NCI-H345 treated with DMSO at 0.1 percent for 48 hours (cell line): ENCODE measurements around the gene SLC6A20.

Experiments used
- DNase-seq: peaks from one replicate; lab custom pipeline; 2025; ENCODE audit not compliant: unreplicated experiment; lab: John Stamatoyannopoulos, UW

Gene SLC6A20, protein sequence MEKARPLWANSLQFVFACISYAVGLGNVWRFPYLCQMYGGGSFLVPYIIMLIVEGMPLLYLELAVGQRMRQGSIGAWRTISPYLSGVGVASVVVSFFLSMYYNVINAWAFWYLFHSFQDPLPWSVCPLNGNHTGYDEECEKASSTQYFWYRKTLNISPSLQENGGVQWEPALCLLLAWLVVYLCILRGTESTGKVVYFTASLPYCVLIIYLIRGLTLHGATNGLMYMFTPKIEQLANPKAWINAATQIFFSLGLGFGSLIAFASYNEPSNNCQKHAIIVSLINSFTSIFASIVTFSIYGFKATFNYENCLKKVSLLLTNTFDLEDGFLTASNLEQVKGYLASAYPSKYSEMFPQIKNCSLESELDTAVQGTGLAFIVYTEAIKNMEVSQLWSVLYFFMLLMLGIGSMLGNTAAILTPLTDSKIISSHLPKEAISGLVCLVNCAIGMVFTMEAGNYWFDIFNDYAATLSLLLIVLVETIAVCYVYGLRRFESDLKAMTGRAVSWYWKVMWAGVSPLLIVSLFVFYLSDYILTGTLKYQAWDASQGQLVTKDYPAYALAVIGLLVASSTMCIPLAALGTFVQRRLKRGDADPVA

DNA sequence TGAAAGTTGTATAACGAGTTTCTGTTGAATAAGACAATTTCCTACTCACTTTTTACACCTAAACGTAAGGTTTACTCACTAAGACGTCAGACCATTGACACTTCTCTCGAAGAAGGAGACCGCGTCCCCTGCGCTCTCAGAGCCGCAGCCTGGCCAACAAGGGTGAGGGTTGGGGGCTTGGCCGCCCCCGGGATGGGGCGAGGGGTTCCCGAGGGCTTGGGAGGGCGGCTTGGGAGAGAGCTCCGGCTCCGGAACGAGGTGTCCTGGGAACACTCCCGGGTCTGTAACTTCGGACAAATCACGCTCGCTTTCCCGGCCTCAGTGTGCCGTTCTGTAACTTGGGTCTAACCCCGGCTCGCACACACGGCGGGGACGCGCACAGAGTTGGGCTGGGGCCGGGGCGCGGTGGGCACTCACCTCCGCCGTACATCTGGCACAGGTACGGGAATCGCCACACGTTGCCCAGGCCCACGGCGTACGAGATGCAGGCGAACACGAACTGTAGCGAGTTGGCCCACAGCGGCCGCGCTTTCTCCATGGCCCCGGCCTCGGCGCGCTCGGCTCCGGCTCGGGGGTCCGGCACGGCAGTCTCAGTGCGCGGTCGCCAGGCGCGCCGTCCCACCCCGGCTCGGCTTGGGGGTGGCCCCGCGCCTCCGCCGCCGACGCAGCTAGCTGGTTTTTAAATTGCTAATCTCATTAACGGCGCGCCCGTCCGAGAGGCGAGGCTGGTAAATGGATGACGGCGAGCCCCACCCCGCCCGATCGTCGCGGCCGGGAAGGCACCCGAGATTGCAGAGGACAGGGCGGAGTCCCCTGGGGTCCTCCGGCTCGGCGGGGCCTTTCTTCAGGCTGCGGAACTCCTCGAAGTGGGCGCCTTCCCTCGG, at the start of gene SLC6A20:
SLC6A20 (minus strand) TSS at position 655 of the 884 bp plus-strand sequence; CDS start at position 538, 117 bp downstream.
- DNase-seq, result no peak

DNA sequence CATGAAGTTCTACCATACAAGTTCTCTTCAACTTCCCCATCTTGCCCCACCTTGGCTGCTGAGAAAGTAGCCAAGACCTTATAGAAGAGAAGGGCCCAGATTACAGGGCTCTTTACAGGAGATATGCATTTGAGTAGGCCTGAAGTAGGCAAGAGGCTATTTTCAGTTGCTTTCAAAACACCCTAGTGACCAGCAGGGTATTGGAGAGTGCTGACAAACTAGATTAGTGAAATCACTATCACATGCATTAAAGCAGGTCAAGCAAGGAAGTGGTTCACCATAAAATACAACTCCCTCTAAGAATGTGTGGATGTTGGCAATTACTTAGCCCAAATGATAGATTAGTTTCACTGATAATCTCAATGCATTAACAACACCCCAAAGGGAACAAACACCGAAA, 48.3 kb upstream of the SLC6A20 start:
- no peak for DNase-seq

DNA sequence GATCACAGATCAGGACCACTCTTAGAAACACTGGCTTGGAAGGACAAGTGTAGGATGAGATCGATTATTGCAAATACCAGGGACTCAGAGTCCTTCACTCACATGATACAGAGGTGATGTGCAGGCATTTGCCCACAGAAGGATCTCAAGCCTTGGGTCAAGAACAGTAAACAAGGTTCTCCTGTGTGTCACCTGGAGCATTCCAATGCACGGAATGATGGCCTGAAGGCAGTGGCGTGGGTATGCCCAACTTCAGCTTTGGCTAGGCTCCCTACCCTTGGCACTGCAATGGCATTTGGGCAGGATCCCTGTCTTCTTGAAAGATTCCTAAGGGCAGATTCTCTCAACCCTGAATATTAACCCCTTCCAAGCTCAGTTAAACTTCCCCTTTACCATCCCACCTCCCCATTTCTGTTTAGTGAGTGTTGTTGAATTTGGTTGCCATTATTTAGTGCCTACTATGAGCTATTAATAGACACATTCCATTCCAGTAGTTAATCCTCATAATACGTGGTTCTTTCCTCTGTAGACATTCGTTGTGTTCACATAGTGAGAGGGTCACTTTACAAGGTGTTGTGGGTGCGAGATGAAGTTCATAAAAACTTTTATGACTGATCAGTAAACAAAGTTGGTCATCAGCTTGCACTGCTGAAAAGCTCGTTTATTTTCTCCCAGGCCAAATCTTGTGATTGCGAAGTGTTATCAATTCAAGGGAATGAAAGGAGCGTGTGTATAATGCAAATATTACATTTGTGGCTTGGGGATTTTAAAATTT, 46.7 kb upstream of the SLC6A20 start:
- DNase-seq, result no peak

DNA sequence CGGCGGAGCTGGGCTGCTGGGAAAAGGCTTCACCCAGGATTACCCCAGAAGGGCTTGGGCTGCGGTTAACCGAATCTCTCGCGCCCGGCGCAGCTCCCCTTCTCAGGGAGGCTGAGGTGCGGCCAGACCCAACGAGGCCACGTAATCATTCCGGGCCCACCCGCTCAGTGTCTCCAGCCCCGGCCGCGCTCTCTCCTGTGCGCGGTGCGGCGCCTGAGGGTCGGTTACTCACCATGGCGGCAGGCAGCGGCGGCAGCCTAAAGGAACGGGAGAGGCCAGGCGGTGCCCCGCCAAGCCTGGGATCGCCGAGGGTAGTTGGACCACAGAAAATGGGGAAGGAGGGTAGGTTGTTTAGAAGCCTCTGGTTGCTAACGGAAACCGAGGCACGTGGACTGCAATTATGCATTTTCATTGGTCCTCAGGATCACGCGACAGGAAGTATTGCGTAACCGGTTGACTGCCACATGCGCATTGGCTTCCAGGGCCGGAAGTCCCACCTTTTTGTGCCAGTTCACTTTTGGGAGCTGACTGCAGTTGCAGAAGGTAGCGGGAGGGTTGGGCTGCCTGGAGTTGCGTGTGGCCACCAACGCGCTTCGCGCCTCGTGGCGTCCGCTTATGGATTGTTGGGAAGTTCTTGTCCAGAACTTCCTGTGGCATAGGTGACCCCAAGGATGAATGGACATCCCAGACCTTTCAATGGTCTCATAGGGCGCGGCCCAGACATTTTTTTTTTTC, 45.6 kb upstream of the SLC6A20 start, which contains the start of gene LZTFL1:
LZTFL1 (minus strand) TSS at position 363 of the 735 bp plus-strand sequence; CDS start at position 235, 128 bp downstream.
- peak; percentile 83 for DNase-seq

DNA sequence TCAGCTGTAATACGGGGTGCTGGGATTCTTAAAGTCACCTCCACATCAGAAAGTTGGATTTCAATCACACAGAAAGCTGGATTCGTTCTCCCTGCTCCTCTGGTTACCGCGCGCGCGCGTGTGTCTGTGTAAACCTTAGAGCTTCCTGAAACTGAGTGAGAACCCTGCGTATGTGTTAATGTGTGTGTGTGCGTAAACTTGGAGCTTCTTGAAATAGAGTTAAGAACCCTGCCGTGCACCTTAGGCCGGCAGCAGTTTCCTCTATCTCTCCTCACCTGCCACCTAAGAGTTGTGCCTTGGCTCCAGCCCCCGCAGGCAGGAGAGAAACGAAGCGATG, 45.1 kb upstream of the SLC6A20 start:
- no peak for DNase-seq

DNA sequence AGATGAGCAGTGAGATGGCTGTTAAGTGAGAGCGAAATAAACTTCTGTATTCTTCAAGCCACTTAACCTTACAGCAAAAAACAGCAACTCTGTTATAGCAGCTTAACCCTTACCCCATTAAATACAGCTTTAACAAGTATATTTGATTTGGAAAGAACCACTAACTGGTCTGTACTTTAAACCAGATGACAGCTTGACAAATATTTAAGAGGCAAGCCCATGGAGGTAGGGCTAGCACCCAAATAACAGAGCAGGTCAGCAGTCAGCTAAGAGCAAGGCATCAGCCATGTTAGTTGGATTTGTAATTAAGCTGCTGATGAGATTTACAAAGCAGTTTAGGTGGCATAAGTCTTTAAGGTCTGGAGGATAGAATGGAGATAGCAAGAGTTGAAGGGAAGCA, 42.1 kb upstream of the SLC6A20 start:
- DNase-seq, result no peak

DNA sequence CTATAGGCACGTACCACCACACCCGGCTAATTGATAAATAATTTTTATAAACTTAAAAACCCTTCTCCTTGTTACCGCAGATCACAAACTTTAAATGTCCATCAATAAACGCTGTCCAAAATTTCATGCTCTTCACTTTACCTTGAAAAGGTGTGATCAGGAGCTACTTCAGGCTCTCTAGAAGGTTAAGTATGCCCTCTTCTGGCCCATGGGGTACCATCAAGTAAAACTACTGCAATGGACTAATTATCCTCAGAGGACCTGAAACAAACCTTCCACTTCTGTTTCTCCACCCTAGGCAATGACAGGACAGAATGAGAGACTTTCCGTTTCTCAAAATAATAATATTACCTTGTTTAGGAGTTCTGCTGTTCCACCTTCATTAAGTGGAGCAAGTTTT, 36.4 kb upstream of the SLC6A20 start:
- DNase-seq, result peak; percentile 3

DNA sequence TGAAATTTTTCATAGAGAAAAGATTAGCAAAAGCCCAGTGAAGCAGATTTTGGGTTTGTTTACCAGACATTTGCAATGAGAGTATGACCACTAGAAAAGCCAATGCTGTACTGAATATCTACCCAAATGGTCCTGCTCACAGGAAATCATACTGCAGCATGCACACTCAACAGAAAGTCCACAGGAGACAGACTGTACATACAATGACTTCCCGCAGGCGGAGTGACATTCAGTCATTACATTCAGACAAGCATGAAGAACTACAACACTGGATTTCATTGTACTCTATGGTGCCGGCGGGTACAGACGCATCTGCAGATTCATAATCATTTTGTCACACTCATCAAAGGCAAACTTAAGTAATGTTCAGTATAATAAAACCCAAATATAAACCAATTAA, 33.8 kb upstream of the SLC6A20 start:
- DNase-seq, result no peak

DNA sequence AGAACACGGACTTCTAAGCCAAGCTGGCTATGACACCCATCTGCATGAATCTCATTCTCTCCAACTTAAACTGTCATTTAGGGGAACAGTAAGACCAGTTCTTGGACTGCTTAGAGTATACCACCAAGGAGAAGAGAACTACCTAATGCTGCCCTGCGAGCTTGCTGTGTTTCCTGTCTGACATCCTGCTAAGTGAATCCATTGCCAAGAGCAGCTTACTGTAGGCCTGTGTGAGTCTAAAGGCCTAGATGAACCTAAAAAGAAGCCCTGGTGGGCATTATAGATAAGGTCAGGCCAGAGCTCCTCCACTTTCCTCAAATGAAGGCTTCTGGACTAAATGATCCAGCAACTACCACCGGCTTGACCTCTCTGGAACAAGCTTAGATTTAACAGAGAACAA, 30.6 kb upstream of the SLC6A20 start:
- DNase-seq, result no peak

DNA sequence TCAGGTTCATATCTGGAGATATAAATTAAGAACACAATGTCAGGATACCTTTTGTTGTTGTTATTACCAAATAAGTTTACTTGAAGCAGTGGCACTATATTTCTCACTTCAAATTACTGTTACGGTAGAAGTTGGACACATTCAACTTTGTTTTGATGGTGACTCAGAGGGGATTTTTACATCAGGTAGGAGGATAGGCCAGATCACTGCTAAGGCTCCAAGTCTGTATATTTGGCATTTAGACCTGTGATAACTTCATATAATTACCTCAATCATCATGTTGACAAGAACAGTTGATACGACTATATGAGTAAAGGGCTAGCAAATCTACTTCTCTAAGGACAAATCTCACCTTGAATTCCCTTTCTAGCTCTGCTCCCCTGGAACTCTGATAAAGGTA, 30.0 kb upstream of the SLC6A20 start:
- DNase-seq, result no peak

DNA sequence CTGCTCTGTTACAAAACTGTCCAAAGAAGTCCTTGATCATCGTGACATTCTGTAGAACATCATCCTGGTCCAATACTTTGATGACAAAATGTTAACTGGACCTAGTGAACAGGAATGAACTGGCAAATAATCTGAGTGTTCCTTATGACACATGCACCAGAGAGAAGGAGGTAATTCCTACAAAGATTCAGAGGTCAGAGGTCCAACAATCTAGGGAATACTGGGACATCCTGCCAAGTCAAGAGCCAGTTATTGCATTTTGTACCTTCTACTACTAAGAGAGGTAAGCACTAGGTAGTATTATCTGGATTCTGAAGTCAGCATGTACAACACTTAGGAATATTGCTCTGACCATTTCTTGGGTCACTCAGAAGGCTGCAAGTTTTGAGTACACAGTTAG, 24.8 kb upstream of the SLC6A20 start:
- no peak for DNase-seq

DNA sequence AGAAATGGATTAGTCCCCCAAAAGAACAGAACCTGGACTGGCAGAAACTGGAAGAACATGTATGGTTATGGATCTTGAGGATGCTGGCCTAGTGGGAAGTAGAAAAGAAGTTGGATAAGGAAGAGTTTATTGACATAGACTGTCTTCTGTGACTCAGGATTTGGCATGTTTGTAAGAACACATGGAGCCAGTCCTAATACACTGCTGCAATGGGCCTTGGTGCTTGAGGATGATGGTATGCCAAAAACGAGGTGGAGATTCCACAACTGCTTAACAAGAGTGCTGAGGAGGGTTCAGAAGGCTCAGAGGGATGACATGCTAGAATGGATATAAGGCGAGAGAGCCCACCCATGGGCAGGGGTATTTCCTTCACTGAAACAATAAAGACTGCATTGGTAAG, 23.2 kb upstream of the SLC6A20 start:
- DNase-seq, result no peak

DNA sequence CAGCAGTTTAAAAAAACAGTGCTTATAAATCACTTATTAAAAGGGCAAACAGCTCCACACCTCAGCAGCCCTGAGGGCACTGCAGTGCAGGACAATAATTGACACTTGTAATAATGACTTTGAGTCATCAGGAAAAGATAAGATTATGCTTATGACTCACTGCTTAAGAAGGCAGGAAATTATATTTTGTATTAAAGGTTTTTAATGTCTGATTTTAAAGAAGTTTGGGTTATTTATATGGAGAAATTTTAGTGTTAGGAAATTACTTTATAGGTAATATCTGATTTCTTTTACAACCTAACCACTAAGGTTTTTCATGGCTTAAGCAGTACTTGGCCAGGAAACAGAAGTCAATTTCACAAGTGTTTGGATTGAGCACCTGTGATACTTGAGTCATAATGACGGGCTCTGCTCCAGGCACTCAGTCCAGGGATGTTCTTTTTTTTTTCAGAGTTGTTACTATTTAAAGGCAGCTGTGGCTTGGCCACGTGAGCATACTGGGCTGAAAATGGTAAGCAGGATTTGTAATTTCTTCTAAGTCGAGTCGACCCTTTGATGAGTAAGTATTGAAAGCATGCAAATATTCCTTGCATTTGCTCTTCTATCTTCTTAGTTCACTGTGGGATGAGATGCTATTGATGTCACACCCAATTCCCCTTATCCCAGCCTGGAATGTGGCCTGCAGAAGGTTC, 21.6 kb upstream of the SLC6A20 start:
- DNase-seq, result peak; percentile 54

DNA sequence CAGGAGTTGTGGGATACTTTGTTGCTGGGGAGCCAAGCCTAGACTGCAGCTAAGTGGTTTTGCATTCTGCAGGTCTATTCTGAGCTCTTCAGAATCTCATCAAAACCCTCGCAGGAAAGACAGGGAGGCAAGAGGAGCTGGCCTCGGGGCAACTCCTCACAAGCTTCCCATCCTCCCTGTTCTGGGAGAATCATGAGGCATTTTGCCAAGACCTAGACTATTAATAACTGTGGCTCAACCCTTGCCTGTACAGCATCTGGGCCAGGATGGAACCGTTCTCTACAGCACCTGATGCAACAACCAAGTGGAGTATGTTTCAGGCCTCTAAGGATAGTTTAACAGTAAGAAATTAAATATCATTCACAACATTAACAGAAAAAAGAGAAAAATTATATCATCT, 20.2 kb upstream of the SLC6A20 start:
- no peak for DNase-seq

DNA sequence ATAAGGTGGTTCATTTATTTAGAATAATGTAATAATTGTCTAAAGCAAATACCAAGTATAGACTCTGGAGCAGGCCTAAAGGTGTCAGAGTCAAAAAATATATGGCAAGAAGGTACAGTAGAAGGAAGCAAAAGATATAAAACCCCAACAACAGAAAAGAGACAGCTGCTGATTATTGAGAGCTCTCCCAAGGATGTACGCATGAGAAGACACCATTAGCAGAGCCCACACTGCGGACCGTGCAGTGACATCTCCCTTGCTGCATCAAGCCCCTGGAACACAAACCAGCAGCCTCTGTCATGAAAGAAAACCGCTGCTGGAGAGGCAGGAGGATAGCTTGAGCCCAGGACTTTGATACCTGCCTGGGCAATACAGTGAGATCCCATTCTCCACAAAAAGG, 18.0 kb upstream of the SLC6A20 start:
- DNase-seq, result no peak

DNA sequence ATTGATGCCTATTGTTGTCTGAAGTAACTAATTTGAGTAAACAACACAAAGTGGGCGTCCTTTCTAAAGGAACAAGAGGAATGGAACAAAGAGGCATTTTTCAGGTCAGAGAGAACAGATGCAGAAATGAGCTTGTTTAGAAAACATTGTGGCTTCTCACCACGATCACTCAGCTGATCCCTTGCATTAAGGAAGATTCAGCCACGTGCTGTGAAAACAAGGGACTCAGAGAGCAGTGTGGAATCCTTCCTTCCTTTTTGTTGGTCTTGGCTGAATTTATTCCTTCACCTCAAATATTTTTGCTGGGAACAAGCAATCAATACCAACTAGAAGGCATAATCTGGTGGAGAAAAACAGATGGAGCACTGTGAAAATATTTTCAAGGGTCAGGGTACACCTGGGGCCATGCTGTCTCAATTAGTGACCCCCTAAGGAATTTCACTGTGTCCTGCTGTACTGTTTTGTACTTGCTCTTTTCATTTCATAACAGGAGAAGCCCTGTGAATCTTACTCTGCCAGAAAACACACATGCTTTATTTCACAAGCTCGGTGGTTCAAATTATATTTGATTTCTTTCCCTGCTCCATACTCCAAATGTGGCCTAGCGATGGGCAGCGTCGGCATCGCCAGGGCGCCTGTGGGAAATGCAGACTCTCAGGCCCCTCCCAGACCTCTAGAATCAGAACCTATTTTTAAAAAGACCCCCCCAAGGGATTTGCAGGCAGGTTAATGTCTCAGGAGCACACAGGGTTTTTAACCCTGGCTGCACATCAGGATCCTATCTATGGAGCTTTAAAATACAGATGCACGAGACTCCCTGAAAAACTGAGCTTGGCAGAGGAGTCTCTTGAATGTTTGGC, 11.6 kb upstream of the SLC6A20 start:
- peak; percentile 25 for DNase-seq

DNA sequence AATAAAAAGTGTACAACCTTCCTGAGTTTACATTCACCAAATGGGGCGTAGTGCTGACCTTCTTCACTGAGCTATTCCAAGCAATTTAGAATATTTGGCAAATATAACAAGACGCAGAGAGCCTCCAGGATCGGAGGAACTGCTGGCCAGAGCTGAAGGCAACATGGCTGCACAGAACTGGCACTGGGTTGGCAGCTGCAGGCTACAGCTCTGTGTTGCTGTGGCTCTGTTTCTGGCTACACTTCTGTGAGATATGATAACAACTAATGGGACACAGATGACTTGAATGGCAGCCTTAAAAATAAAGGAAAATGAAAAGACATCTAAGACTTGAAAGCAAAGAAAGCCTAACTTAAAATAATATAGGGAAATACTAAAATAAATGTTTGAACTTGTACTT, 10.8 kb upstream of the SLC6A20 start:
- no peak for DNase-seq

DNA sequence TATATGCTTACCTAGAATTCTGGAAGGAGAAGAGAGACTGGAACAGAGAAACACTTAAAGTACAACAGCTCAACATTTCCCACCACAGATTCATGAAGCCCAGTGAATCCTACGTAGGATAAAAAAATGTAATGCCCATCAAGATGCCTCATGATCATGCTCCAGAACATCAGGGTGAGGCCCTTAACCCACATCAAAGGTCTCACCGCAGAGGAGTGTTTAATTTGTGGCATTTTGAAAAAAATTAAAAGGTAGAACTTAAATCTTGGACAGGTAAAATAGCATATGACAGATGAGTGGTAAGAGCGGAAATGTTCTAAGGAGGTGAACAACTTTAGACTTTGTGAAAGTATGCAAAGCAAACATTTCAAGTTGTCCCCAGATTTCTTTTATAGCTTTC, 9.7 kb upstream of the SLC6A20 start:
- no peak for DNase-seq
